Fibroblast of gingiva (primary cell): ENCODE results near the gene TIGD2.

ENCODE experiments used
- DNase-seq: peaks from one replicate; pipeline ENCODE4 v3.0.0-alpha.2; 2011; ENCODE audit warnings: low read depth

Gene TIGD2

GRCh38 chr4:89162987-89163386, 51.7 kb downstream of the TIGD2 start:
- DNase-seq = no peak

GRCh38 chr4:89164400-89164799, 53.1 kb downstream of the TIGD2 start:
- no peak for DNase-seq
